ENCODE results near the gene IRF2BP2. TPM values are rescaled to one million over a fixed set of nuclear protein-coding genes. Genes with fewer than 3 reads are reported as not detected.

IRF2BP2 gene
- total RNA-seq, 1 experiment from 2014 or later: 52.8 TPM

- DNase-seq: peak; percentile 38
- Histone ChIP-seq H3K36me3 (no peaks in the 10 kb centered on the region), H3K4me3 (no peak overlapping the region), H3K9me3 (no peaks in the 10 kb centered on the region), H3K27me3 (no peaks in the 10 kb centered on the region)
These were observed 10.5 kb upstream of the IRF2BP2 start for GRCh38 chr1:234620272-234621126.

- Histone ChIP-seq H3K9me3 (no peaks in the 10 kb centered on the region), H3K27me3 (no peaks in the 10 kb centered on the region), H3K4me3 (no peak overlapping the region), H3K36me3 (no peaks in the 10 kb centered on the region)
- DNase-seq: no peak
These were observed 9.8 kb upstream of the IRF2BP2 start for GRCh38 chr1:234619794-234620247.

- no peak overlapping the region for H3K4me3 ChIP-seq
- H3K9me3 ChIP-seq: no peaks in the 10 kb centered on the region
- no peaks in the 10 kb centered on the region for H3K27me3 ChIP-seq
- no peak for DNase-seq
- no peaks in the 10 kb centered on the region for H3K36me3 ChIP-seq
These were observed 9.1 kb upstream of the IRF2BP2 start for GRCh38 chr1:234619071-234619480.

GRCh38 chr1:234618737-234619049 lies 8.7 kb upstream of the IRF2BP2 start:
- no peaks in the 10 kb centered on the region for H3K9me3 ChIP-seq
- peak; percentile 44 for DNase-seq
- no peaks in the 10 kb centered on the region for H3K36me3 ChIP-seq
- H3K4me3 ChIP-seq: no peak overlapping the region
- H3K27me3 ChIP-seq: no peaks in the 10 kb centered on the region

GRCh38 chr1:234617986-234618736 lies 8.2 kb upstream of the IRF2BP2 start:
- H3K36me3 ChIP-seq: no peaks in the 10 kb centered on the region
- no peak overlapping the region for H3K4me3 ChIP-seq
- no peaks in the 10 kb centered on the region for H3K27me3 ChIP-seq
- peak; percentile 26 for DNase-seq
- H3K9me3 ChIP-seq: no peaks in the 10 kb centered on the region

GRCh38 chr1:234617131-234617985 lies 7.4 kb upstream of the IRF2BP2 start:
- Histone ChIP-seq H3K9me3 (no peaks in the 10 kb centered on the region), H3K36me3 (no peaks in the 10 kb centered on the region), H3K4me3 (no peak overlapping the region), H3K27me3 (no peaks in the 10 kb centered on the region)
- DNase-seq: peak; percentile 83

- no peak for DNase-seq
- H3K27me3 ChIP-seq: no peaks in the 10 kb centered on the region
- H3K9me3 ChIP-seq: no peaks in the 10 kb centered on the region
- H3K36me3 ChIP-seq: no peaks in the 10 kb centered on the region
- no peak overlapping the region for H3K4me3 ChIP-seq
These were observed 6.7 kb upstream of the IRF2BP2 start for GRCh38 chr1:234616644-234617043.

GRCh38 chr1:234614081-234614489 lies 4.1 kb upstream of the IRF2BP2 start:
- no peaks in the 10 kb centered on the region for H3K9me3 ChIP-seq
- no peaks in the 10 kb centered on the region for H3K36me3 ChIP-seq
- H3K4me3 ChIP-seq: no peak overlapping the region
- no peaks in the 10 kb centered on the region for H3K27me3 ChIP-seq
- no peak for DNase-seq

- H3K36me3 ChIP-seq: peaks cover 2% of the 10 kb centered on the region
- DNase-seq: no peak
- H3K4me3 ChIP-seq: peak overlapping the region; percentile 9; the same call in 1 of the 2 replicates
- no peaks in the 10 kb centered on the region for H3K9me3 ChIP-seq
- H3K27me3 ChIP-seq: no peaks in the 10 kb centered on the region
These were observed 3.3 kb upstream of the IRF2BP2 start for GRCh38 chr1:234613128-234613875.

- peak; percentile 99 for DNase-seq
- Histone ChIP-seq H3K4me3 (peak overlapping the region; percentile 10; the same call in 1 of the 2 replicates), H3K36me3 (peaks cover 10% of the 10 kb centered on the region), H3K9me3 (no peaks in the 10 kb centered on the region), H3K27me3 (no peaks in the 10 kb centered on the region)
These were observed 2.6 kb upstream of the IRF2BP2 start for GRCh38 chr1:234612352-234613127.

- H3K36me3 ChIP-seq: peaks cover 16% of the 10 kb centered on the region
- H3K27me3 ChIP-seq: no peaks in the 10 kb centered on the region
- H3K9me3 ChIP-seq: no peaks in the 10 kb centered on the region
- peak; percentile 32 for DNase-seq
- H3K4me3 ChIP-seq: peak overlapping the region; percentile 10; the same call in 1 of the 2 replicates
These were observed 1.9 kb upstream of the IRF2BP2 start for GRCh38 chr1:234611847-234612351.

- Histone ChIP-seq H3K27me3 (no peaks in the 10 kb centered on the region), H3K4me3 (peak overlapping the region; percentile 17), H3K36me3 (peaks cover 22% of the 10 kb centered on the region), H3K9me3 (no peaks in the 10 kb centered on the region)
- DNase-seq: no peak
These were observed 1.4 kb upstream of the IRF2BP2 start for GRCh38 chr1:234611225-234611846.

- H3K9me3 ChIP-seq: no peaks in the 10 kb centered on the region
- H3K27me3 ChIP-seq: no peaks in the 10 kb centered on the region
- peak; percentile 97 for DNase-seq
- H3K4me3 ChIP-seq: peak overlapping the region; percentile 52
- peaks cover 28% of the 10 kb centered on the region for H3K36me3 ChIP-seq
These were observed 767 bp upstream of the IRF2BP2 start for GRCh38 chr1:234610666-234611224.

GRCh38 chr1:234609691-234610042 lies 311 bp downstream of the IRF2BP2 start:
- no peaks in the 10 kb centered on the region for H3K27me3 ChIP-seq
- H3K4me3 ChIP-seq: peak overlapping the region; percentile 52
- no peak for DNase-seq
- H3K9me3 ChIP-seq: no peaks in the 10 kb centered on the region
- H3K36me3 ChIP-seq: peaks cover 39% of the 10 kb centered on the region

All from MG63 (cell line).